NCI-H2029 (cell line): ENCODE data around the gene ANKRD34A.

ENCODE experiments used
- DNase-seq: peaks from one replicate; lab custom pipeline; 2025; lab: John Stamatoyannopoulos, UW

The ANKRD34A gene

DNA sequence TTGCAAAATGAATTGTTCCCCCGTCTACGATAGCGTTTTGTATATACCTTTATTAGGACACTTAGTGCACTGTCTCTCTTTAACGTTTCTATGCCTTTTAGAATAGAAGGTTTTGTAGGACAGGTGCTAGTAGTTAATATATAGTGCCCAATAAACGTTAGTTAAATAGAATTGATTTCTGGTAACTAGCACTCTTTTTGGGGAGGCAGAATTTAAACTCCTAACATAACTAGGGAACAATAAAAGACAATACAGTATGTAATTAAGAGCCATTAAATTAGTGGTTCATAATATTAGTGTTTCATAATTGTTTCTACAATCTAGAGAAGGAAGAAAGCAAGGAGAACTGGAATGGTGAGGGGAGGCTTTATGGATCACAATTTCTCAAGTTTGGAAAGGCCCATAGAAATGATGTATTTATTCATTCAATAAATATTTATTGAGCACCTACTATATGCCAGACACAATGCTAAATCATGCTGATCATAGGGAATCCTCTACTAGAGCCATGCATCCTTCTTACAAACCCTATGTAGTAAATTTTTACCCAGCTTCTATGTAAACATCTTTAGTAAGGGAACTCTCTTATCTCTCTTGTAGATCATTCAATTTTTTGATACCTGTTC is 857 bp upstream of the ANKRD34A start:
- no peak for DNase-seq

DNA sequence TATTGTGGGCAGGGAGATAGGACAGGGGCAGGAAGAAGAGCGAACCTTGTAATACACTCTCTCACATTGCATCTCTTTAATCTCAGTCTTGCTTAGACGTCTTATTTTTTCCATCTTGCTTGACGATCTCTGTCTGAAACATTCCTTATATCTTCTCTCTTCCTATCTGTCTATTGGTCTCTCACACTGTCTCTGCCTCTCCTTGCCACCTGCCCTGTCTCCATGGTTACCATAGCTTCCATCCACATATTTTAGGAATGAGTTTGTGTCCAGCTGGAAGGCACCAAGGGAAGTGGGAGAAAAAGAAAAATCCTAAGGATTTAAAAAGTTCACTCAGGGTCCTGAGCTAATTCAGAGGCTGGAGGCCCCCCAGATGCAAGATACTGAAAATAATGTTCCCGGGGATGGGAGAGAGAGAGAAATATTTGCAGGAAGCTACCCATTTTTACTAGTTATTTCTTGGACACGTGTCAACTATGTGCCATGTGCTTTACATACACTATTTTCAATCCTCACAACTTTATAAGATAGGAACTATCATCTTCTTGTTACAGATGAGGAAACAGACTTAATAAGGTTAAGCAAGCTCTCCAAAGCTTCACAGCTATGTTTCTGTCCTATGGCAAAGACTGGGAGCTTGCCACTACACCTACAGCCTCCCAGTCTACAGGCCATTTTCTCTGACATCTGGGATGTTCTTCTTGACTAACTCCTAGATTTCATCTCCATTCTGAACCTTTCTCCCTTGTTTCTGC is 933 bp downstream of the ANKRD34A start:
- DNase-seq, result no peak

DNA sequence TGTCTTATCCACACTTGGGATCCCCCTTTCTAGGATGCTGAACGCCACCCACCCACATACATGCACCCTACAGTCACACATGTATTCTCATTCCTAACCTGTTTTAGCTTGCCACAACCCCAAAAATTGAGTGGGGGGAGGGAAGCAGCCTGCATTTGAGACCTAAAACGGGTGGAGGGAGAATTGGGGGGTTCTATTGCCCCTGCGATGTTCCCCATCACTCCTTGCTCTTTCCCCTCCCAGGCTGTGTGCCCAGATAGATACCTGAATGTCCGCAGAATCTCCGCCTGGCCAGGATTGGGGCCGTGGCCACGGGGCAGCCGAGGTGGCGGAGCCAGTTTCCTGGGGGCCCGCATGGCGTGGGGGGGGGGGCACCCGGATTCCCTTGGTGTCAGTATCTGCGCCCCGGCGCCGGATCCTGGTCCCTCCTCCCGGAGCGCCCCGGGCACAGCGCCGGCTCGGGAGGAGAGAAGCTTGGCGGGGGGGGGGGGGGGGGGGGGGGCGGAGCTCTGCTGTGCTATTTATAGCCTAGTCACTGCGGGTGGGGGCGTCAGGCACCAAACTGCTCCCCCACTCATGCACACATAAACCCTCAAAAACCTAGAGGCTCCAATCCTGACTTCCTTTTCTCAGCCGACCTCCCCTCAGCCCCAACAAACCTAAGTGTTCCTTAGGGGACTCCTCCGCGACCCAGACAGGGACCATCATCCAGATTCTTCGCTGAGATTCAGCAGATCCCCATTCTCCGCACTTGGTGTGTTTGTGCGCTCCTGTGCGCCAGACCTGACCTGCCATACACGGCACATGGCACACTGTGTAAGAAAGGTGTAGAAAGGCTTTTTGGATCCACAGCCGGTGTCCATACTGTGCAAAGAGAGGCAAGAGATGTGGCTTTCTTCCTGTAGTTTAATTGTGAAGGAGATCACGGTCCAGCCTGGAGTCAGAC is 1.9 kb downstream of the ANKRD34A start:
- no peak for DNase-seq

DNA sequence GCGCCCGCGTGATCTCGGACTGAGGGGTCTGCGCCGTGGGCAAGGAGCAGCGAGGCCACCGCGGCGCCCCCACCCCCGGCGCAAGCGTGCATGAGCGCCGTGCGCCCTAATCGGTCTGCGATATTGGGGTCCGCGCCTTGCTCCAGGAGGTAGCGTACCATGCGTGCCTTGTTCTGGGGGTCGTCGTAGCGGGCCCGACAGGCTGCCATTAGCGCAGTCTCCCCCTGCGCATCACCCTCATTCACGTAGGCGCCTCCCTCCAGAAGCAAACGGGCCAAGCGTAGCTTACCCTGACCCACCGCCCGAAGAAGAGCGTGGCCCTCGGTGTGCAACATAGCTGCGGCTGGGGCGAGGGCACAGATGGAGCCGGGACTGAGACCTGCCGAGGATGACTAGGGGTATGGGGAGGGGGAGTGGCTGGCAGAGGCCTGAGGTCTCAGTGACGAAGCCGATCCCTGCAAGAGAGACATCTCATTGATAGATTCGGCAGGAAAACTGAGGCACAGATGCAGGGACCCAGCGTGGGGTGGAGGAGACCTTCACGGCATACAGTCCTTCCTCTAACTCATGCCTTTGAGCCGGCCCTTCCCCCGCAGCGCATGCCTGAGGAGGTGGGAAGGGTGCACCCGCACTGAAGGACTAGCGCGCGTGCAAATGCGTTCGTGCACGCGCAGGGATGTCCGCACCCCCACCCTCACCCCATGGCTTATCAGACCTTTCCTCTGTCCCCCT is 2.8 kb downstream of the ANKRD34A start:
- no peak for DNase-seq

DNA sequence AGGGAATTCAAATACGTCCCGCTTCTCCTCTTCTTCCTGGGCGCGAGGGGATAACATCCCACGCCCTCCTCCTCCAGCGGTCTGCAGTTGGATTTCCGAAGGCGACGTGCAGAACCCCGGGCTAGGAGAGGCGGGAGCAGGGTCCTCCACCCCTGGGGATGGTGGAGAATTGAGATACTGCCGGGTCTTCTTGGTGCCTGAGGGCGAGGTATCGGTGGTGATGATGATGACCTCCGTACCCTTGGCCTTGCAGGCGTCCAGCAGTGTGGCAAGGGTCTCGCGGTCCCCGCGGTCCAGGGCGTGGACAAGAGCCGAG is 3.3 kb downstream of the ANKRD34A start:
- no peak for DNase-seq

DNA sequence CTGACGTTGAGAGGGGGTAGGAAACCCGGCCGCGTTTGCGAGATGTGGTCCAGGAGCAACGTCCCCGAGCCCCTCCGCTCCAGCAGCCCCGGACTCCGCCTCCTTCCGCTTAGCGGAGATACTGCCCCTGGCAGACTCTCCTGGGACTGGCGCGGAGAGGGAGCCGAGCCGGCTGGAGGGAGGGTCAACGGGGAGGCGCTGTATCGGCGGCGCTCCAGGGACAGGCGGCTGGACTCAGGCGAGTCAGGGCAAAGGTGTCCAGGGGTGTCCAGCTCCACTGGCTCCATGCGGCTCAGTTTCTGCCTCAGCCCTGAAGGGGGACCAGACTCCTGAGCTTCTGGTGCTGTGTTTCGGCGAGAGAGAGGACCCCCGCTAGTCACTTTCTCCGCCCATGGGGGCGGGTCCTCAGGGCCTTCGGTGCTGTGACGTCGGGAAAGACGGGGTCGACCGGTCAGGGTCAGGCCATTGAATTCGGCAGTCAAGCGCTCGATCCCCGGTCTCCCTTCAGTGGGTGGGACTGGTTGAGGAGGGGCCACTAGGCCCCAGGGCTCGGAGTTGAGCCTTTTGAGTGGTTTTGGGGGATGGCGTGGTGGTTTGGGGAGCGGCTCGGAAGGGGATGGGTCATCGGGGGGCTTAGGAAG is 3.8 kb downstream of the ANKRD34A start:
- DNase-seq, result no peak

DNA sequence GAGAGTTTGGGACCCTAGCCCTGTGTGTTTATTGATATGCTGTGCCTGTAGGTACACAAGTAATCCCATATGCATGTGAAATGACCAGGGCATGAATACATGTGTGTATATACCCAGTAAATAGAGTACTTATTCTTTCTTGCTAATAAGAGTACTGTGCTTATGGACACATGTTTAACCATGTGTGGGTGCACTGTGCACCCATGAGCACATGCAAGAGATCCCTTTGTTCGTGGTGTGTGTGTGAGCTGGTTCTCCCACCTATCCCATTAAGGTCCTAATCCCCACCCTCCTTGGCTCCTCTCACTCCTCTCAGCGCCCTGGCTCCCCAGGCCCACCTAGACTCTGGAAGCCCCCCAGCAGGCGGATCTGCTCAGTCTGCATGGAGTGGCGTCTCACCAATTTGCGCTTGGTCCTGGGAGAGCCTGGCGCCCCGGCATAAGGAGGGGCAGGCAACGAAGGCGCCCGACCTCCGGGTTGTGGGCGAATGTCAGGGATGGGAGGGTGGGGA is 4.4 kb downstream of the ANKRD34A start:
- DNase-seq, result no peak

DNA sequence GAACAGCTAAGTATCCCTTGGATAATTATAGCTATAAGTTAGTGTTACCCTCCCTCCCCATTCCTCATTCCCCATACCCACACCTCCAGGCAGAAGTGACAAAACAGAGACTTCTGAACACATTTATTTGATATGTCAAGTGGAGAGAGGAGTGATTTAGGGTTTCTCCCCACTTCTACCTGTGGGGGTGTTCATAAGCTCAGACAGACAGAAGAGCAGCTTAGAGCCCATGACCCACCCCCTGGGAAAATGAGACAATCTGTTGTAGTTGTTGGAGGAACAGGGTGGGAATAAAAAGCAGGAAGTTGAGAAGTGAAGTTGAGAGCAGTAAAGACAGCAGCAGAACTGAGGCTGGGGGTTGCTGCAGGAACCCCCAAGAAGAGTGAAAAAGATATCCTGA is 5.0 kb downstream of the ANKRD34A start:
- no peak for DNase-seq

DNA sequence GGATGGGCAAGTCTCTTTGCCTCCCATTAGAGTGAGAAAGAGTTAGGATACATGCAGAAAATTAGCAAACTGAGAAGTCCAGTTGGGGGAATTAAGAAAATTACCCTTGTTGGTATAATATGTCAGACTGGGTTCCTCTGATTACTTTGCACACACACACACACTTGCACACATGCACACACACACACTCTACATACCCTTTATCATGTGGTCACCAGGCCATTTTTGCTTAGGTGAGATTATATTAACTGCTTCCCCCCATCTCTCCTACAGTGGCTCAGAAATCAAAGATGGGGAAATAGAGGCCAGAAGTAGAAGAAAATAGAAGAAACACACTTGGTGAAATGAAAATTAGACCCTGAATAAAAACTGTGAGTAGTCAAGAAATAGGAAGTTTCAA is 5.6 kb downstream of the ANKRD34A start:
- no peak for DNase-seq

DNA sequence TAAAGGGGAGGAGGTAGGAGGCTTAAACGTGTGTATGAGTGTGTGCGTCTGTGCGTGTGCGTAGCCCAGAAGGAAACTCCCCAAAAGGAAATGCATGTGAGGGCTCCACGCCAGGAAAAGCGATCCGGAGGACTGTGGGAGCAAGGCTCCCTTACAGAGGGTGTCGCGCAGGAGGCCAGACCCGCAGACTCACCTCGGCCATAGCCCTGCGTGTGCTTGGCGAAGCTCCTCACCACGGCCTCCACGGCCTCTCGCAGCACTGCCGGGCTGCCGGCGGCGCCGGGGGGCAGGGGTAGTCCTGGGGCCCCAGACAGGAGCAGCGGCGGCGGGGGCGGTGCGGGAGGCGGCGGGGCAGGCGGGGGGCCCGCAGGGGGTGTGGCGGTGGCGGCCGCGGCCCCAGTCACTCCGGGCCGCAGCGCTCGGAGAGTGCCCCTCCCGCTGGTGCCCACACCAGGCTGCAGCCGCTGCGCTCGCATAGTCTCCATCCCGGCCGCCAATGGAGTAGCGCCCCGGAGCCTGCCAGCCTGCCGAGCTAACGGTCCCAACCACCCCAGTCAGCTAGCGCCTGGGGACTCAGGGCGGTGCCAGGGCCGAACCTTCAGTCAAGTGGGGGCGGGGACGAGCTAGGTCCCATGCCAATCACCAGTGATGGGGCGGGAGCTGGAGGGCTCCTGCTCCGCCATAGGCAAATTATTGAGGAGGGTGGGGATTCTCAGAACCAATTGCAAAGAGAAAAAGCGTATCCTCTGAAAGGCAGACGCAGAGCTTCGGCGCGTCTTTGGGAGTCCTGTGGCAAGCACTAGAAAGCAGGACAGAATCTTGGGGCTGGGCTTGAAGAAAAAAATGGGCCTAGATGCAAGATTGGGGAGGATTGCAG is 6.7 kb downstream of the ANKRD34A start, which contains the start of gene LIX1L:
LIX1L (minus strand) TSS at position 575 of the 877 bp plus-strand sequence; CDS start at position 485, 90 bp downstream.
- peak; percentile 94 for DNase-seq

DNA sequence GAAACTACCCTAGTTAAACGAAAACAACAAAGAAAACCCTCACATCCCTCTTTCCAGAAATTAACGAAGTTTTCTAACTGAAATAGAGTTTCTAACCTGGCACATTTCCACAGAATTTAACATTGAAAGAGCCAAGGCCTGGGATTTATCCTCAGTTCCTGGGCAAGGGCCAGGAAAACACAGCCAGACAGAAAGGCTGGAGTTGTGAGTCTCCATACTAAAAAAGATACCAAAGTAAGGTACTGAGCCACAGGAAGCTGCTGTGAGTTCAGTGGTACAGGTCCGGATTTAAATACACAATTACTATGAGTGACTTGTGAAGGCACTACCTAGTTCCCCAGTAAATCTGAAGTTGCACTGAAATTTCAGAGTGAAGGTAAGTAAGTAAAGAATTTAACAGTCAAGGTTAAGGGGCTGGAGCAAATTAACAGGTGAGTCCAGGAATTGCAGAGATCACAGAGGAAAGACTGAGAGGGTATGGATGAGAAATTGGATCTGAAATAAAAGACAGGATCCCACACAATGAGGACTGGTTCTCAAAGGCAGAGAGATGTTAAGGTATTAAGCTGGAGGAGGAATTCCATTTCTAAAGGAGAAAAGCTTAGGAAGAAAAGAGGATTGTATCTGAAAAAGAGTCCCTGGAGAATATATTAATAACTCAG is 7.5 kb downstream of the ANKRD34A start:
- no peak for DNase-seq

DNA sequence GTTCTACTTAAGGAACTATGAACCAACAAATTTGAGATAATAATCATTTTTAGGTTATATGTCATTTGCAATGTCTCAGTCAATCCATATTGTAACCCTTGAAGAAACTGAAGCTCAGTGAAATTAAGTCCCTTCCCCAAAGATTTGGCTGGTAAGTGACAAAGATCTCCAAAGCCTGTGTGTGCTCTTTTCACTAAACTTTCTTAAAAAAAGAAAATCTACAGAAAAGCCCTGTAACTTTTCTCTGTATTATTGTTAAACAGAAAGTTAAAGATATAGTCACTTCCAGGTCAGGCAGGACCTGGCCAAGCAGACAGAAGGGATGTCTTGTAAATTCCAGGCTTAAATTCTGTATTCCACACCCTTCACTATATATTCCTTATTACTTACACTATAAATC is 8.0 kb downstream of the ANKRD34A start:
- DNase-seq, result no peak

DNA sequence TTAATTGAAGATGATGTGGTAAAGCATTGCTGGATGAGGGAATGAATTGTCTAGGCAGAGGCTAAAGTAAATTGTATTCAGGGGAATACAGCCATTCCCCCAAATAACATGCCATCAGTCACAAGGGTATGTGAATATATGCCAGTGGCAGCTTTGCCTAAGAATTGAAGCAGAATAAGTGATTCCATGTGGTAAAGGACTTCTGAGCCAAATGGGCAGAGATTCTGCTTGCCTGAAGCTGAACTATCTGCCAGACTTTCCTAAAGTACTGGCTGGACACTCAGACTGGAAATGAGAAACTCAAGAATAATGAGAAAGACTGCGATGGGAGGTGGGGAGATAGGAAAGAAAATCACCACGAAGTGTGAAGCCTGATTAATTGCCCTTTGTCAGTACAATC is 8.9 kb downstream of the ANKRD34A start:
- no peak for DNase-seq

DNA sequence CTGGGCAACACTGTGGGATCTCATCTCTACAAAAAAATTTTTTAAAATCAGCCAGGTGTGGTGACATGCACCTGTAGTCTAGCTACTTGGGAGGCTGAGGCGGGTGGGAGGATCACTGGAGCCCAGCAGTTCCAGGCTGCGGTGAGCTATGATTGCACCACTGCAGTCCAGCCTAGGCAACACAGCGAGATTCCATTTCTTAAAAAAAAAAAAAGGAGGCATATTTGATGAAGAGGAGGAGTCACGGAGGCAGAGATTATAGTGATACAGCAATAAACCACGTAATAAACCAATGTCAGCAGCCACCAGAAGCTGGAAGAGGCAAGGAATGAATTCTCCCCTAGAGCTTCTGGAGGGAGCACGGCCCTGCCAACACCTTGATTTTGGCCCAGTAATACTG is 10.5 kb downstream of the ANKRD34A start:
- DNase-seq, result no peak

DNA sequence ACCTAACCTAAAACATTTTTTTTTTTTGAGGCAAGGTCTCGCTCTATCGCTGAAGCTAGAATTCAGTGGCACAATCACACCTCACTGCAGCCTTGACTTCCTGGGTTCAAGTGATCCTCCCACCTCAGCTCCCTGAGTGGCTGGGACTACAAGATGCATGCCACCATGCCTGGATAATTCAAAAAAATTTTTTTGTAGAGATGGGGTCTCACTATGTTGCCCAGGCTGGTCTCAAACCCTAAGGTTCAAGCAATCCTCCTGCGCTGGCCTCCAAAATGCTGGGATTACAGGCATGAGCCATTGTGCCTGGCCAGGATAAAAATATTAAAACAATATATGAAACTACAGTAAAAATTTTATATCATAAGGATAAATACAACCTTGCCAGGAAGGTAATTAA is 11.5 kb downstream of the ANKRD34A start:
- no peak for DNase-seq

DNA sequence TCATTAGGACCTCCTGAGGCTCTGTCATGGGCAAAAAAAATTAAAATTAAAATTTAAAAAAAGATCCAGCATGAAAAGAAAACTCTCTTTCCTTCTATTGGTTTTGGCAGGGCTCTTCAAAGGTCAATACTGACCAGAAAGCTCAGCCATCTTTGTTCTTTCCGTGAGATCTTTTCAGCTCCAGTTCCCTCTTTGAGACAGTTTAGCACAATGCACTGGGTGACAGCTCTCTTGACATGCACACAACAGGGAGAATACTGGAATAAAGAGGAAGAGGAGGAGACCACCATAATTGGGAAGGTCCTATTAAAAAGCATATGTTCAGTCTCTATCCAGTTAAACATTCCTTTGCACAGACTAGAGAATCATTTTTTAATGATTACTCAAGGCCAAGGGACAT is 12.8 kb downstream of the ANKRD34A start:
- DNase-seq, result no peak

DNA sequence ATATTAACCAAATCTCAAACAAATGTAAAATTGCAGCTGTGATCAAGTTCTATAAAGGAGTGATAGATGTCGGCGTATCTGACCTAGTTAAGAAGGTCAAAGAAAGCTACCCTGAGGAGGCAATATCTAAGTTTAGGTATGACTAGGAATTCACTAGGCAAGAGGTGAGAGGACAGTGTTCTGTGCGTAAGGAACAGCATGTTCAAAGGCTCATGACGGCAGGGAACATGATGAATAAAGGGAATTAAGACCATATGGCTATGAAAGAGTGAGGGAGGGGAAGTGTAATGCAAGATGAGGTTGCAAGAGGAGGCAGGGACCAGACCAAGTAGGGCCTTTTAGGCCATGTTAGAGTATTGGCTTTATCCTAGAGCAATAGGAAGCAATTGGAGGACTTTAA is 15.2 kb downstream of the ANKRD34A start:
- DNase-seq, result no peak

DNA sequence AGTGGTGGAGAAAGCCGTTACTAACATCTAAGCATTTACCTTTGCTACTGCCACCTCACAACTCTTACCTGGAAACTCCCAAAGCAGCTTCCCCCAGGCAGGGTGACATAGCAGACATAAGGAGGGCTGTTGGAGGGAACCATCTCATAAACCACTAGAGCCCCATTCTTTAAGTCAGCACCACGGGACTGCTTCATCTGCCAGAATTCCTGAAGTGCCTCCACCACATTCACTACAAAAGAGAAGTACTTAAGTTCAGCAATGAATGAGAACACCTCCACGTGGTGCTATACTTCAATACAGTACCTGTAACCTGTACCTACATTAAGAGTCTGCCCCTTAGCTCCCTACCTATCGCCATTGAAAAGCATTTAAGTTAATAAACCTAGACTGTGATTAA is 16.8 kb downstream of the ANKRD34A start:
- DNase-seq, result no peak

DNA sequence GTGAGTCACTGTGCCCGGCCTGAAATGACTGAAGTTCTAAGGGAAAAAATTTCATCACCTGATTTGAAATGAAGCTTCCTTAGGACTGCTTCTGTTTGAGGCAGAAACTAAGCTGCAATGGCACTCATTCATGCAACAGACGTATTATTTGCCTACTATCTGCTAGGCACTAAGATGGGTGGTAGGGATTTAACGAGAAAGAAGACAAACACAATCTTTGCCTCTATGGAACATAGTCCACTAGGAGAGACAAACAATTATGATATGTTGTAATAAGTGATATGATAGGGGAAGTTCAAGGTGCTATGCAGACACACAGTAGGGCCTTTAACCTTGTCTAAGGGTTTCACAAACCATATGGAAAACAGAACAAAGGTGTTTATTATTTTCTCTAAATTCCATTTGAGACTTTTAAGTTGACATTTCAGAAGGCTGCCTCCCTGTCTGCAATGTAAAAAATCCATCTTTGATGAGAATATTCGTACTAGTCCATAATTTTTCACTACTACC is 17.8 kb downstream of the ANKRD34A start:
- no peak for DNase-seq

DNA sequence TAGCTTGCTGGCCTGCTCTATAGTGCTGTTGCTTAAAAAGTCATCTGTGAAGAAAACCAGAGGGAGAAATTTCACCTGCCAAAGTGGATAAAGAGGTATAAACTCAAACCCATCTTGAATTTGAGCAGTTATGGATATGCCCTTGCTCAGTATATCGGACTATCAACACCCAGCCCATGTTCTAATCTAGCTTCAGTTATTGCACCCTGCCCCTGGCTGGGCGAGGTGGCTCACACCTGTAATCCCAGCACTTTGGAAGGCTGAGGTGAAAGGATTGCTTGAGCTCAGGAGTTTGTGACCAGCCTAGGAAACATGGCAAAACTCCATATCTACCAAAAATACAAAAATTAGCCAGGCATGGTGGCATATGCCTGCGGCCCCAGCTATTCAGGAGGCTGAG is 19.8 kb downstream of the ANKRD34A start:
- no peak for DNase-seq
